Heart right ventricle (tissue), 16 donors: Measurements from ENCODE around the gene FBXO9. TPM values are rescaled to one million over a fixed set of nuclear protein-coding genes. Genes with fewer than 3 reads are reported as not detected.

Experiments used
- ATAC-seq, 8 donors: fragments of 200-7000 bp; cut with Tn5 transposase; one replicate each; pipeline ENCODE4 v1.9.1; 2020; ENCODE audit warnings: mild to moderate bottlenecking in 8 of 8, moderate library complexity in 8 of 8, moderate number of reproducible peaks in 1 of 8
- DNase-seq, 2 donors: peaks; one replicate each; pipeline ENCODE4 v3.0.0-alpha.2; 2020
- H3K27ac ChIP-seq, 10 donors: fragments of 200-600 bp; sonication (generic) in 2 of 10; one replicate each; pipeline versions ENCODE4 v1.5.0 to v1.8.0; 2020 to 2022; ENCODE audit warnings: mild to moderate bottlenecking in 3 of 10
- H3K27me3 ChIP-seq, 7 donors: fragments of 200-600 bp; one replicate each; pipeline ENCODE4 v1.8.0; 2021 to 2022; ENCODE audit warnings: mild to moderate bottlenecking in 2 of 7
- H3K36me3 ChIP-seq, 9 donors: fragments of 200-600 bp; sonication (generic) in 1 of 9; one replicate each; pipeline versions ENCODE4 v1.5.0 to v1.8.0; 2020 to 2022; ENCODE audit warnings: mild to moderate bottlenecking in 2 of 9
- H3K4me1 ChIP-seq, 9 donors: fragments of 200-600 bp; sonication (generic) in 1 of 9; one replicate each; pipeline versions ENCODE4 v1.5.0 to v1.8.0; 2020 to 2022; ENCODE audit warnings: mild to moderate bottlenecking in 4 of 9
- H3K4me3 ChIP-seq, 10 donors: fragments of 200-600 bp; sonication (generic) in 2 of 10; one replicate each; pipeline versions ENCODE4 v1.5.0 to v1.8.0; 2020 to 2022; ENCODE audit warnings: mild to moderate bottlenecking in 7 of 10, moderate library complexity in 2 of 10
- H3K9me3 ChIP-seq, 11 donors: fragments of 200-600 bp in 10 of 11; sonication (generic) in 2 of 11; one replicate each; pipeline versions ENCODE4 v1.5.0 to v1.8.0; 2013 to 2022; ENCODE audit warnings: mild to moderate bottlenecking in 2 of 11, control low read depth in 1 of 11, moderate library complexity in 1 of 11
- WGBS, 2 donors: extraction: QIAGEN DNeasy Blood & Tissue Kit; methylation state at CpG; one replicate each; pipeline ENCODE4 v1.1.7; 2013; ENCODE audit warnings: inconsistent platforms in 1 of 2; 5-methylcytosine and 5-hydroxymethylcytosine counted together
- intact Hi-C, 10 donors: fragments of 100-400 bp; cut with DNase I; formaldehyde crosslinking; loops; one replicate each; pipeline versions ENCODE4 v1.11.1 to v1.14.2; 2022
- polyA plus RNA-seq, 2 donors: library from polyadenylated mRNA; stranded (reverse); fragments of 200-250 nt; gene quantifications; one replicate each; pipeline ENCODE4 v1.2.3, GENCODE V29; 2013
- total RNA-seq, 10 donors: library from RNA; stranded (reverse); fragmentation: NEBNext Ultra II Directional in 3 of 10; extraction: Animal tissue kit (Norgen Biotek cat#: 25700) in 3 of 10; gene quantifications; one replicate each; pipeline versions ENCODE4 v1.2.1 to v1.2.4, GENCODE V29; 2021 to 2023
- TF ChIP-seq, protein P1 (sequence below), 9 donors: fragments of 200-600 bp; sonication (generic) in 2 of 9; IDR thresholded peaks; one replicate each; pipeline versions ENCODE4 v1.5.0 to v1.8.0; 2021 to 2022; ENCODE audit warnings: antibody characterized with exemption in 9 of 9, mild to moderate bottlenecking in 5 of 9, moderate library complexity in 1 of 9
- donor health status: Arrhythmogenic right ventricular cardiomyopathy.
- donor health status: ischemic (EF 13 %, LVEDD 7.1; RV severe dilation, severe dysfunction).
- donor health status: healthy with polysubstance abuse.
- donor health status: DM: no; HTN: yes; CAD: no.
- donor health status: DM: no; HTN: no; CAD: no.
- donor health status: ischemic (EF 25% LVEDD 6.9; RV normal size, moderate dysfunction).
- donor health status: ischemic (EF 25% LVEDD 5.7; RV mildly dilated, moderate dysfunction).
- donor health status: healthy.
- donor health status: DM: yes; HTN: yes; CAD: no.
- donor health status: Ischemic cardiomyopathy.
- donor health status: ischemic (EF 35%, LVEDD 5.7; RV mildly dilated, moderate dysfunction).
- donor health status: nonischemic (EF 11% LVEDD 7.7; RV severe dilation, severe dysfunction).
- donor health status: DM: yes; HTN: yes; CAD: no.
- donor health status: PGD.
- donor health status: ischemic (EF 29% LVEDD 5.4; RV normal size, mild dysfunction).
- donor health status: nonischemic (EF 23%, LVEDD 6.1; RV moderate dilation, normal function).

The FBXO9 gene
- total and polyA plus RNA-seq, 12 donors: 16.8 to 80.8 (median 61.8) TPM

DNA sequence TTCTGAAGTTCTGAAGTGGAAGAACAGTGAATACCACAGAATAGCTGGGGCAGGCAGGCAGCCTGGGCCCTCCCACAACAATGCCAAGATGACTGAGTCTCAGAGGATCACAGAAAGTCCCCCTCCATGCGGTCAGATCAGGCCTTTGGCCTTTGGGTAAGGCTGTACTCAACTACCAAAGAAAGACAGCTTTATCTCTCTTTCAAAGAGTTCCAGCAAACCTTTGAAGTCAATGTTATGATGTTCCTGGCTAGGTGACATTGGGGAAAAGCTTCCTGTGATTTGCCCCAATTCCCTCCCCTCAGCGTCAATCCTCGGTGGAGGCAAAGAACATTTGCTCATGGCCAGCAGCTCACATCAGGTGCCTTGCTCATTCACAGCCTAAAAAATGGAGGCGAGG is 10.7 kb upstream of the FBXO9 start:
- peak in 1 of 8 donors; percentile 26 for ATAC-seq
- Histone ChIP-seq H3K27ac (peak overlapping the region in 1 of 10 donors; percentile 28), H3K27me3 (no peaks in the 10 kb centered on the region), H3K36me3 (peaks cover 0 to 15% (median 0%) of the 10 kb centered on the region in 9 donors), H3K4me3 (no peak overlapping the region), H3K4me1 (peaks cover under 1 to 71% (median 41%) of the 10 kb centered on the region in 9 donors), H3K9me3 (peaks cover 0 to 10% (median 0%) of the 10 kb centered on the region in 11 donors)
- no peak for DNase-seq
- WGBS, 2 donors: 72 to 76% methylated on average over 4 of the region's 4 CpGs
- TF ChIP-seq, protein P1, sequence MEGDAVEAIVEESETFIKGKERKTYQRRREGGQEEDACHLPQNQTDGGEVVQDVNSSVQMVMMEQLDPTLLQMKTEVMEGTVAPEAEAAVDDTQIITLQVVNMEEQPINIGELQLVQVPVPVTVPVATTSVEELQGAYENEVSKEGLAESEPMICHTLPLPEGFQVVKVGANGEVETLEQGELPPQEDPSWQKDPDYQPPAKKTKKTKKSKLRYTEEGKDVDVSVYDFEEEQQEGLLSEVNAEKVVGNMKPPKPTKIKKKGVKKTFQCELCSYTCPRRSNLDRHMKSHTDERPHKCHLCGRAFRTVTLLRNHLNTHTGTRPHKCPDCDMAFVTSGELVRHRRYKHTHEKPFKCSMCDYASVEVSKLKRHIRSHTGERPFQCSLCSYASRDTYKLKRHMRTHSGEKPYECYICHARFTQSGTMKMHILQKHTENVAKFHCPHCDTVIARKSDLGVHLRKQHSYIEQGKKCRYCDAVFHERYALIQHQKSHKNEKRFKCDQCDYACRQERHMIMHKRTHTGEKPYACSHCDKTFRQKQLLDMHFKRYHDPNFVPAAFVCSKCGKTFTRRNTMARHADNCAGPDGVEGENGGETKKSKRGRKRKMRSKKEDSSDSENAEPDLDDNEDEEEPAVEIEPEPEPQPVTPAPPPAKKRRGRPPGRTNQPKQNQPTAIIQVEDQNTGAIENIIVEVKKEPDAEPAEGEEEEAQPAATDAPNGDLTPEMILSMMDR (IDR thresholded peaks at IDR 0.05): no peak
- intact Hi-C loops: no loop called here

DNA sequence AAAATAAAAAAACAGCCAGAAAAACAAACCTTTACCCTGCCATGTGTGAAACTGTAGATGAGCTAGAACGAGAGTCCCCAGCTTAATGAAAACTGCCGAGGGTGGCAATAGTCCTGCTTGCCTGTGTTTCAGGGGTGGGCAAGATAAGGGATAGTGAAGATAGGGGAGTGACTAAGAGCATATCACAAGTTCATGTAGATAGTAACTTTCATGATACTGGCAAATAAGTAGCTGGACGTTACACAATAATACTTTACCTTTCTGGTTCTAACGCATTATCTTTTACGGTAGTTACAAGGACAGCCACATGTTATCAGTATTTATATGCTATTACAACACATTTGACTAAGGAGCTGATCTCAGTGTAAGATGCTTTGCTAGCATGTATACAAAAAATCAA is 9.3 kb upstream of the FBXO9 start:
- Histone ChIP-seq H3K4me3 (no peak overlapping the region), H3K27ac (peak overlapping the region in 2 of 10 donors; percentile 37 to 98), H3K27me3 (no peaks in the 10 kb centered on the region), H3K4me1 (peaks cover 7 to 84% (median 46%) of the 10 kb centered on the region in 9 donors), H3K36me3 (peaks cover 0 to 15% (median 0%) of the 10 kb centered on the region in 9 donors), H3K9me3 (peaks cover 0 to 10% (median 0%) of the 10 kb centered on the region in 11 donors)
- TF ChIP-seq, protein P1 (IDR thresholded peaks at IDR 0.05): no peak
- no peak for ATAC-seq
- no peak for DNase-seq
- intact Hi-C loops: no loop called here
- WGBS, 2 donors: 43 to 55% methylated on average over 5 of the region's 5 CpGs

DNA sequence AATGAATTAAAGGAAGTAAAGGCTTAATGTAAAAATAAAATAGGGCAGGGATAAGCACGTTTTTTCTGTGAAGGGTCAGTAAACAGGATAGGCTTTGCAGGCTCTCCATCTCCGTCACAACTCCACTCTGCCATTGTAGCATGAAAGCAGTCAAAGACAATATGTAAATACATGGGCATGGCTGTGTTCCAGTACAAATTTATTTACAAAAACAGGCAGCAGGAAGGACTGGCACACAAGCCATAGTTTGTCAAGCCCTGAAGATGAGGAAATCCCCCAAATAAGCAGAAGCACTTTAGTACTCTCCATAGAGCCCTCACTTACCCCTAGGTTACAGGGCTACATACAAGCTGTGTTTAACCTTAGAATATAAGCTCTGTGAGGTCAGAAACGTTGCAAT is 8.9 kb upstream of the FBXO9 start:
- peaks cover 0 to 13% (median 0%) of the 10 kb centered on the region in 9 donors for H3K36me3 ChIP-seq
- no peaks in the 10 kb centered on the region for H3K27me3 ChIP-seq
- TF ChIP-seq, protein P1 (IDR thresholded peaks at IDR 0.05): no peak
- H3K27ac ChIP-seq: peak overlapping the region in 3 of 10 donors; percentile 7 to 98 (median 37)
- intact Hi-C loops: no loop called here
- no peak for DNase-seq
- H3K4me1 ChIP-seq: peaks cover 7 to 85% (median 46%) of the 10 kb centered on the region in 9 donors
- no peak for ATAC-seq
- no peak overlapping the region for H3K4me3 ChIP-seq
- peaks cover 0 to 6% (median 0%) of the 10 kb centered on the region in 11 donors for H3K9me3 ChIP-seq
- WGBS, 2 donors: 37 to 39% methylated on average over 3 of the region's 3 CpGs

DNA sequence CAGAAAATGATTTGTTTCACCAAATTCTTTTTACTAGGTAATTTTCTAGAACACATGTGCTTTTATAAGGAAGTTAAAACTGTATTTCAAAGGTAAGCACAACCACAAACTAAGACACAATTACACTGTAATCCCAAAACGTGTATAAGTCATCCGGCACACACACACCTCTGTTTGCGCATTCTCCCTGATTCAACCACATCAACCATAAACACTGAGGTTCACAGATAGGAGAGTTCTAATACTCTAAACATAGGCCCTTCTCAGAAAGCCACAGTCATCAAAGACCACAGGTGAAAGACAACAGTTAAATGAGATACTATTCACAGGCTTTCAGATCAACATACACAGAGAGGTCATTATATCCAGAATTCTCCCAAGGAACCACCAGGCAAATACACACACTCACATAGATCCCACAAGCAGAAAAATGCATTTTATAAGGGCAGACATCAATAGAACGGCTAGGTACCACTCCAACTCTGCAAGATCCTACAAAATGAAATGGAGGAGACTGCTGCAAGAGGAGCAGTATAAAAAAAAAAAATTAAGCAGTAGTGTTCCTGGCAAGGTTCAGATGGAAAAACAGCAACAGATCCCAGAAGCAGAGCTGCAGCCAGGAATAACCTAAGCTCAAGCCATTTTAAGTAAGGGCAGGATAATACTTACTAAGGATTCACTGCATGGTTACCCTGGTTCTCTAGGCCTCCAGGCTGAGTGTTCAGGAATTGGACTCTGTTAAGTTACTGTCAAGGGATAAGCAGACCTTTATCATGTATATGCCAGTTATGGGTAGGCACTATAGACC is 6.6 kb upstream of the FBXO9 start:
- H3K27ac ChIP-seq: peak overlapping the region in 7 of 10 donors; percentile 13 to 98 (median 54)
- H3K4me3 ChIP-seq: peak overlapping the region in 5 of 10 donors; percentile 5 to 95 (median 84)
- H3K36me3 ChIP-seq: peaks cover 0 to 6% (median 0%) of the 10 kb centered on the region in 9 donors
- H3K9me3 ChIP-seq: no peaks in the 10 kb centered on the region
- TF ChIP-seq, protein P1 (IDR thresholded peaks at IDR 0.05): no peak
- DNase-seq (no peak), ATAC-seq (peak in 4 of 8 donors; percentile 22 to 42 (median 35))
- intact Hi-C loops: loop anchor here in 1 of 10 donors (1.0 kb wide), 1 partner anchor 63 kb away; the partner anchor contains the start of gene GSTA4
- H3K27me3 ChIP-seq: no peaks in the 10 kb centered on the region
- H3K4me1 ChIP-seq: peaks cover 7 to 80% (median 54%) of the 10 kb centered on the region in 9 donors
- WGBS, 2 donors: 77 to 84% methylated on average over 4 of the region's 4 CpGs
